ENCODE data around the gene RUFY3. TPM values are rescaled to one million over a fixed set of nuclear protein-coding genes. Genes with fewer than 3 reads are reported as not detected.

RUFY3 gene
- total and polyA plus RNA-seq, 9 of the 15 experiments (the other 6 are each of a cell fraction or from before 2014, with no cell fraction given), result 4.2 to 31.1 (median 21.5) TPM

DNA sequence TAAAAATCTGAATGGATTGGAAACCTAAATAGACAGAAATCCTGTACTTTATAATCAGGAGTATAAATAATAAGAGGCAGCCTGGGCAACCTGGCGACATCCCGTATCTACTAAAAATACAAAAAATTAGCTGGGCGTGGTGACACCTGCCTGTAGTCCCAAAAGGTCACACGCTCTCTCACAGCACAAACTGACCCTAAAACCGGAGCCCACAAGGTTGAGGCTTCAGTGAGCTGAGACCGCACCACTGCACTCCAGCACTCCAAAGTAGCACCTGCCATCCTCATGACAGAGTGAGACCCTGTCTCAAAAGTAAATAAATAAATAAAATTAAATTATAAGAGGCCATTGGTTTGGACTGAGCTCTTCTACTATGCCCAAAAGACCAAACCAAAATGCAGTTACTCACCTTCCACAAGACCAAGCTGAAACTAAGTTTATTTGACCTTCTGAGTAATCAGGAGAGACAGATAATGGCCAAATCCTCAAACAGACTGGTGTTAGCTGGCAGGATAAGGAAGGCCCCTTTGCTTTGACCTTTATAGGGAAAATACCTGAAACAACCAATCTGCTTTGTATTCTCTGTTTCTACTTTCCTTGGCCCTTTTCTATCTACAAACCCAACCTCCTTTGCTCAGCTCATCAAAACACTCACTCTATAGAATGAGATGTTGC lies 121.1 kb downstream of the RUFY3 start:
- DNase-seq (ENCODE audit: extremely low read depth in 1 of 4, low spot score in 3 of 4) (no peak), ATAC-seq (no peak), FAIRE-seq (no peak)
- H3K9me3 ChIP-seq (replicated peaks; ENCODE audit: control insufficient read depth, insufficient read depth, low read depth, low read length), result no peaks in the 10 kb centered on the region
- WGBS (ENCODE audit: insufficient coverage, low coverage, missing lambda C conversion rate), result 61% methylated on average over 6 of the region's 6 CpGs
- no peak overlapping the region; a peak in 1 of 4 replicates for H3K9ac ChIP-seq (ENCODE audit: insufficient read depth in 1 of 2, low read depth in 2 of 2, low read length in 2 of 2)
- no peak for TF ChIP-seq ZNF586 (CRISPR knock-in tag; conservative IDR thresholded peaks at IDR 0.05)
- peak; percentile 5; the same call in 1 of the 2 replicates for TF ChIP-seq REST (IDR thresholded peaks at IDR 0.05; ENCODE audit: borderline replicate concordance)
- TF ChIP-seq REST (CRISPR knock-in tag; IDR thresholded peaks at IDR 0.05; ENCODE audit: low read depth), result no peak
- TF ChIP-seq CBFA2T3 (IDR thresholded peaks at IDR 0.05), result 0 out of 2 replicates have a peak, but pooled peaks have one; percentile 8
- no peak for TF ChIP-seq POLR2B (IDR thresholded peaks at IDR 0.05; ENCODE audit: low read depth, partially characterized antibody)
- TF ChIP-seq, protein P1, sequence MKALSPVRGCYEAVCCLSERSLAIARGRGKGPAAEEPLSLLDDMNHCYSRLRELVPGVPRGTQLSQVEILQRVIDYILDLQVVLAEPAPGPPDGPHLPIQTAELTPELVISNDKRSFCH (CRISPR knock-in tag; IDR thresholded peaks at IDR 0.05), result no peak
- TF ChIP-seq, protein P1 (tag; IDR thresholded peaks at IDR 0.05), result peak; percentile 50; the same call in 1 of the 2 replicates
- POLR2A ChIA-PET, result no interaction called here
- CTCF ChIA-PET (ENCODE audit: low intra/inter-chr PET ratio), result no interaction called here
- no TSS peak for BruUV-seq (replicated peaks)
- no peak overlapping the region for H3K27ac ChIP-seq (ENCODE audit: extremely low read depth, low read depth, low read length)
- no peak overlapping the region for H3K4me3 ChIP-seq
- in situ Hi-C loops (cut with MboI) (no loop called here), intact Hi-C loops (cut with micrococcal nuclease) (no loop called here)
- H4K20me1 ChIP-seq (replicated peaks; ENCODE audit: control insufficient read depth, insufficient read depth, low read length), result peaks cover 3% of the 10 kb centered on the region; the same call in 1 of the 2 replicates
- peaks cover 18% of the 10 kb centered on the region for H3K79me2 ChIP-seq (ENCODE audit: control insufficient read depth, insufficient read depth, low read length)
- no peak overlapping the region for H2AFZ ChIP-seq (ENCODE audit: low read depth, low read length)
- H3K27me3 ChIP-seq (ENCODE audit: control insufficient read depth in 2 of 2, insufficient read depth in 2 of 2, low read length in 2 of 2), result no peaks in the 10 kb centered on the region
- no peaks in the 10 kb centered on the region for H3K9me1 ChIP-seq (ENCODE audit: control insufficient read depth, insufficient read depth, low read length)
- H3K4me1 ChIP-seq (replicated peaks in 1 of 2; ENCODE audit: control insufficient read depth in 2 of 2, insufficient read depth in 2 of 2, low read length in 2 of 2), result peaks cover 4 to 11% of the 10 kb centered on the region in 2 experiments; a peak in 4 of 5 replicates
- no peak overlapping the region for H3K4me2 ChIP-seq (ENCODE audit: insufficient read depth, low read length)
- H3K36me3 ChIP-seq (ENCODE audit: control insufficient read depth, insufficient read depth, low read length), result 0 out of 3 replicates have a peak, but pooled peaks cover 2% of the 10 kb centered on the region

All from K562 (cell line).